NCI-H774 (cell line): ENCODE data around the gene FBXL19.

Source experiments
- DNase-seq: peaks from one replicate; lab custom pipeline; 2025; lab: John Stamatoyannopoulos, UW

FBXL19 gene

DNA sequence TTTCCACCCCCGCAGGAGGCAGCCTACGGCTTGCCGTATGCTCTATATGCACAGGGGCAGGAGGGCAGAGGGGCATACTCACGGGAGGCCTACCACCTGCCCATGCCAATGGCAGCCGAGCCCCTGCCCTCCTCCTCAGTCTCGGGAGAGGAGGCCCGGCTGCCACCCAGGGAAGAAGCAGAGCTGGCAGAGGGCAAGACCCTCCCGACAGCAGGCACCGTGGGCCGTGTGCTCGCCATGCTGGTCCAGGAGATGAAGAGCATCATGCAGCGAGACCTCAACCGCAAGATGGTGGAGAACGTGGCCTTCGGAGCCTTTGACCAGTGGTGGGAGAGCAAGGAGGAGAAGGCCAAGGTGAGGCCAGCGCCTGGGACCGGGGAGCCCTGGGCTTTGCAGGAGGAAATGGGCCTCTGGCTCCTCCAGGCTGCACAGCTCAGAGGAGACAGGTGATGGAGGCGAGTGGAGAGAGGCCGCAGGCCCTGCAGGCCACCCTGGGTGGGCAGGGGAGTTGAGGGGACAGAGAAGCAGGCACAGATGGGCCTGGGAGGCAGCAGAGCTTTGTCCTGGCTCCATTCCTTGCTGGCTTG is 42.8 kb downstream of the FBXL19 start:
- DNase-seq, result no peak

DNA sequence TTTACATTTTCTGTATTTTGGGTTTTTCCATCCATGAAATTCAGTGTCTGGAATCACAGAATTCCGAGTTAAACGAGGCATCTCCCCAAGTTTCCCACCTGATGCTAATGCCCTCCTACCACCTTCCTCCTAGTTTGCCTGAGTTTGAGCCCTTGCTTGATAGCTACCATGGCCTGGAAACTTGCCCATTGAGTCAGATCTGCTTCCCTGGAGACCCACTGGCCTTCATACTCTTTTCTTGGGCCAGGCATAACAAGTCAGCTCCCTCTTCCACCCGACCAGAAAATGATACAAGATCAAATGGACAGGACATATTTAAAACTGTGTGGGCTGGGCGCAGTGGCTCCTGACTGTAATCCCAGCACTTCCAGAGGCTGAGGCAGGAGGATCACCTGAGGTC is 44.4 kb downstream of the FBXL19 start:
- DNase-seq, result no peak

DNA sequence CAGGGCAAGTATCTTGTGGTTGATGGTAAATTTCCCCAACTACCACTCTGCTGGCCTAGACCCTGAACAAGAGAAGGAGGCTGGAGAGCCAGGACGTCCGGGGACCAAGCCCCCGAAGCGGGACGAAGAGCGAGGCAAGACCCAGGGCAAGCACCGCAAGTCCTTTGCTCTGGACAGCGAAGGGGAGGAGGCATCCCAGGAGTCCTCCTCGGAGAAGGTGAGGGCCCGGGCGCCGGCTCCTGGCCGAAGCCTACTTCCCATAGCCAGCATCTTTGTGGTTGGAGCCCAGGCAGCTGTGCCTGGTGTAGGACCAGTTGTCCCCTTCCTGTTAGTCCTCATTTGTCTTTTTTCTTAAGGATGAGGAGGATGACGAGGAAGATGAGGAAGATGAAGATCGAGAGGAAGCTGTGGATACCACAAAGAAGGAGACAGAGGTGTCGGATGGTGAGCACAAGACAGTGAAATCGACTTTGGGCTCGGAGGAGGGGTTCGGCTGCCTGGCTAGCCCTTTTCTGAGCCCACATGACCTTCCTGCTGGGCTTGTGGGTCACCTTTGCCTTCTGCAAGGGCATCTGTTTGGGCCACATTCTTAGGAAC is 46.0 kb downstream of the FBXL19 start:
- no peak for DNase-seq

DNA sequence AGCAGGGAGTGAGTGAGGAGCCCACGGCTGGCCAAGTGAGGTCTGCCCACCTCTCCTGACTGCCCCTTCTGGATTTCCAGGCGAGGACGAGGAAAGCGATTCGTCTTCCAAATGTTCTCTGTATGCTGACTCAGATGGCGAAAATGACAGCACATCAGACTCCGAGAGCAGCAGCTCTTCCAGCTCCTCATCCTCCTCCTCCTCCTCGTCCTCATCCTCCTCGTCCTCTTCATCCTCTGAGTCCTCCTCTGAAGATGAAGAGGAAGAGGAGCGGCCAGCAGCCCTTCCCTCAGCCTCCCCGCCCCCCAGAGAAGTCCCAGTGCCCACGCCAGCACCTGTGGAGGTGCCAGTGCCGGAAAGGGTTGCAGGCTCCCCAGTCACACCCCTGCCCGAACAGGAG is 47.9 kb downstream of the FBXL19 start:
- no peak for DNase-seq

DNA sequence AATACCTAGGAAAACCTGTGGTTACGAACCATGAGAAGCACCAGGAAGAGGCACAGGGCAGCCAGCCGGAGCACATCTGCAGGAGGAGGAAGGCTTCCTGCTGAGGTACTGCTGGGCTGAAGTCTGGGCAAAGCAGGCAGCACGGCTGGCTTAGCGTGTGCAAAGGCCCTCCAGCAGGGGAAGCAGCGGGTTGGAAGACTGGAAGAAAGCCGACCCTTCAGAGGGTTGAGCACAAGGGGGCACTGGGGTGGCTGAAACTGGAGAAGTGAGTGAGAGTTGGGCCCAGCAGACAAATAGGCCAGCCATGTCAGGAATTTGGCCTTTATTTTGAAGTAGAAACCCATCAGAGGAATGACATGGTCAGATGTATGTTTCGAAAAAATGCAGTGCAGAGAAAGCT is 49.5 kb downstream of the FBXL19 start:
- no peak for DNase-seq

DNA sequence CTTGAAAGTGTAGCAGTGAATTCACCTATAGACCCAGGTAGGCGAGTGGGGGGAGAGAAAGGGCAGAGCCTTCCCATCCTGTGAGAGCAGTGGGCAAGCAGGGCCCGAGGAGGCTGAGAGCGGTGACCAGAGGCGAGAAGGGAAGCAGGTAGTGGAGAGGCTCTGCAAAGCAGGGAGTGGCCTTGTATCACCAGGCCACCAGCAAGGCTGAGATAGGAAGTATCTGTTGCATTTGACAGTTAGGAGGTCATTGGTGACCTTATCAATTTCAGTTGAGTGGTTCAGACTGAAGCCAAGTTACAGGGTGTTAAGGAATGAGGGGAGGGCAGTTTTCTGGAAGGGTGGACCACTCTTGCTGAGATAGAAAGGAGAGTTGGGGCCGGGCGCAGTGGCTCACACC is 51.0 kb downstream of the FBXL19 start:
- DNase-seq, result no peak

GRCh38 chr16:30976486-30976885 is 53.1 kb downstream of the FBXL19 start:
- DNase-seq, result no peak

GRCh38 chr16:30977502-30977901 is 54.1 kb downstream of the FBXL19 start:
- no peak for DNase-seq

- DNase-seq, result no peak
Observed at GRCh38 chr16:30979170-30980022, 56.0 kb downstream of the FBXL19 start.

DNA sequence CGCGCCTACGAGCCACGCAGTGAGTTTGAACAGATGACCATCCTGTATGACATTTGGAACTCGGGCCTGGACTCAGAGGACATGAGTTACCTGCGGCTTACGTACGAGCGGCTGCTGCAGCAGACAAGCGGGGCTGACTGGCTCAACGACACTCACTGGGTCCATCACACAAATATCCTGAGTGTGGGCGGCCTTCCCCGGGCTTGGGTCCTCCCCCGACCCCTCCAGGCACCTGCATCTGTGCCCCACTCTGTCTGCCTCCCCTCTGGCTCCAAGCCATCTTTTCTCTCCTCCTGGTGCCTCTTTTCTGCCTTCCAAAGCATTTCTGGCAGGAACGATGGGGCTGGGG is 56.6 kb downstream of the FBXL19 start:
- DNase-seq, result no peak

DNA sequence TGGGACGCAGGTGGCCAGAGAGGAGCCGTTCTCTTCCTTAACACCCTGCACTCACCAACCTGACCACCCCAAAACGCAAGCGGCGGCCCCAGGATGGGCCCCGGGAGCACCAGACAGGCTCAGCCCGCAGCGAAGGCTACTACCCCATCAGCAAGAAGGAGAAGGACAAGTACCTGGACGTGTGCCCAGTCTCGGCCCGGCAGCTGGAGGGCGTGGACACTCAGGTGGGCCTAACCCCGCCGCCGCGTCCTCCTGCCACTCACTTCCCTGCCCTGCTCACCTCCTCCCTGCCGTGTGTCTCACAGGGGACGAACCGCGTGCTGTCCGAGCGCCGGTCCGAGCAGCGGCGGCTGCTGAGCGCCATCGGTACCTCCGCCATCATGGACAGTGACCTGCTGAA is 57.1 kb downstream of the FBXL19 start:
- no peak for DNase-seq

GRCh38 chr16:30980959-30981358 is 57.6 kb downstream of the FBXL19 start:
- DNase-seq, result no peak

DNA sequence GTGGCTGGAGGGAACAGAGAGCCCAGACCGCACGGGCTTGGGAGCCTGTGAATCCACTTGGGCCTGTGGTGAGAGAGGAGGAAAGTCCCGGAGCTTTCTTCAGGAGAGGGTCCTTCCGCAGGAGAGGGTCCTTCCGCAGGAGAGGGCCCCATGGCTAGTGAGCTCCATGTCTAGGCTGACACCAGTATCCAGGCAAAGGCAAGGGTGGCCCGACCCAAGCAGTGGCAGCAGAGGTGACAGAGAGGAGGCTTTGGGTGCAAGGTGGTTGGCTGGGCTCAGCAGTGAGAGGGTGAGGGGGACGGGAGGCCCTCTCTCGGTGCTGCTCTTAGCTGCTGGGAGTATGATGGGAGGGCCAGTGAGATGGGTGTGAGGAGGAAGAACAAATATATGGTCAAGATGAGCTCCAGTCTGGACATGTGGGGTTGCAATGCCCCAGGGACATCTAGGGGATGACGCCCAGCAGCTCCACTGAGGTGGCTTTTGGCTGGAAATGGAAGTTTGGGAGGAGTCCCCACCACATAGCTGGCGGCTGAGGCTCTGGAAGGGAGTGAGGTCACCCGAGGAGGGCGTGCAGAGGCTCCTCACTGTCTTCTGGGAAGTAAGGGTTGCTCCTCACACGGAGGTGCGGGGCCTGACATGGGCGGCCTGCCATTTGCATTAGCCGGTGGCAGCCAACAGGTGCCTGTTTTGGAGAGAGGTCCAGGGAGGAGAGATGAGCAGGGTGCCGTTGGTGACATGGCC is 59.3 kb downstream of the FBXL19 start:
- DNase-seq, result no peak

- DNase-seq, result no peak
Observed at GRCh38 chr16:30983289-30983889, 60.0 kb downstream of the FBXL19 start.

- DNase-seq, result no peak
Observed at GRCh38 chr16:30983898-30984610, 60.7 kb downstream of the FBXL19 start.

DNA sequence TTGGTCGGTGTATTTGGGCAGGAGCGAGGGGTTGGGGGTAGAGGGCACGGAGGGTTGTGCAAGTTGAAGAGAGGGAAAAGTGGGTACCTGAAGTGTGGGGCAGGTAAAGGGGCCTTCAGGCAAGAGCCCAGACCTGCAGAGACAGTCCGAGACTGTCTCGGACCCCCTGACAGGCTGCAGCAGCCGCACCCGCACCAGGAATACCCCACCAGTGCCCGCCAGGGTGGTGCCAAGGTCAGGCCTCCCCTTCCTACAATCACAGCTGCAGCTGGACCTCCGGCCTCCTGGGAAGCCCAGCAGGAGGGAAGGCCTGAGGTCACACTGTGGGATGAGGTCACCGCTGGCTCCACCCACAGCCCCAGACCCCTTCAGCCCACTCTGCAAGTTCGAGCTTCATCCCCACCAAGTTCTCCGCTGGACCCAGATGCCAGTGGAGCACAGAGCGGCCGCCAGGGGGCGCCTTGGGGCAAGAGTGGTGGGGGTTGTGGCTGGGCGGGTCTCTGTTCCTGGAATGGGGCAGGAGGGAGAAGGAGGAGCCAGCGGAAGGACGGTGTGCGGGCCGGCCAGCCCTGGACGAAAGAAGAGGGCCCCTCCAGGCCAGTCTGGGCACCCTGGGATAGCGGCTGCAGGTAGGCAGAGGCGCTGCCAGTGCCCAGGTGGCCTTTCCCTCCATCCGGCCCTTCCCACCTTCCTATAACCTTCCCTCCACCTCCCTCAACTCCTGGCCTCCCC is 61.5 kb downstream of the FBXL19 start, which contains the start of gene HSD3B7:
HSD3B7 (plus strand) TSS at position 539 of the 732 bp plus-strand sequence. CDS start 452 bp downstream, outside the sequence.
- peak; percentile 74 for DNase-seq

DNA sequence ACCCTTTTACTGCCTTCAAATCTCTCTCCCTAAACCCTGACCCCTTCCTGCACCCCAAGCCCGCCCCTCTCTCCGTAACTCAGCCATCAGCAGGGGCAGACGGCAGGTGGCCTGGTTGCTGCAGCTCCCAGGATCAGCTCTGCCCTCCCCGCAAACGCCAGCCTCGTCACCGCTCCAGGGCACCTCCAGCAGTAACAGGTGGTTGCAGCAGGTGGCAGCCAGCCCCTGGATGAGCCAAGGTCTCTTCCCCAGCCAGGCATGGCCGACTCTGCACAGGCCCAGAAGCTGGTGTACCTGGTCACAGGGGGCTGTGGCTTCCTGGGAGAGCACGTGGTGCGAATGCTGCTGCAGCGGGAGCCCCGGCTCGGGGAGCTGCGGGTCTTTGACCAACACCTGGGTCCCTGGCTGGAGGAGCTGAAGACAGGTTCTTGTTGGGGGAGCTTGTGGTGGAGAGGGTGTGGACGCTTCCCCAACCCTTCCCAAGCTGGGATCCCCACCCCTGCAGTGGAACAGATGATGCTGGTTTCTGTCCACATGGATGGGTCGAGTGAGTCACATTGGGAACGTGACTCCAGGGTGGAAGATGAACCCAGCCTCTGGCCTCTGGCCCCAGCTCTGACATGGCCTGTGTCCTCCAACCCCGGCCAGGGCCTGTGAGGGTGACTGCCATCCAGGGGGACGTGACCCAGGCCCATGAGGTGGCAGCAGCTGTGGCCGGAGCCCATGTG is 62.2 kb downstream of the FBXL19 start:
- peak; percentile 72 for DNase-seq

GRCh38 chr16:30986129-30986991 is 63.0 kb downstream of the FBXL19 start:
- DNase-seq, result no peak

GRCh38 chr16:30987581-30988190 is 64.3 kb downstream of the FBXL19 start:
- DNase-seq, result no peak
